ENCODE measurements around the gene HSD11B1. TPM values are rescaled to one million over a fixed set of nuclear protein-coding genes. Genes with fewer than 3 reads are reported as not detected.

HSD11B1 gene
- total and polyA plus RNA-seq, 4 donors: 0.09 to 488 (median 304) TPM

DNA sequence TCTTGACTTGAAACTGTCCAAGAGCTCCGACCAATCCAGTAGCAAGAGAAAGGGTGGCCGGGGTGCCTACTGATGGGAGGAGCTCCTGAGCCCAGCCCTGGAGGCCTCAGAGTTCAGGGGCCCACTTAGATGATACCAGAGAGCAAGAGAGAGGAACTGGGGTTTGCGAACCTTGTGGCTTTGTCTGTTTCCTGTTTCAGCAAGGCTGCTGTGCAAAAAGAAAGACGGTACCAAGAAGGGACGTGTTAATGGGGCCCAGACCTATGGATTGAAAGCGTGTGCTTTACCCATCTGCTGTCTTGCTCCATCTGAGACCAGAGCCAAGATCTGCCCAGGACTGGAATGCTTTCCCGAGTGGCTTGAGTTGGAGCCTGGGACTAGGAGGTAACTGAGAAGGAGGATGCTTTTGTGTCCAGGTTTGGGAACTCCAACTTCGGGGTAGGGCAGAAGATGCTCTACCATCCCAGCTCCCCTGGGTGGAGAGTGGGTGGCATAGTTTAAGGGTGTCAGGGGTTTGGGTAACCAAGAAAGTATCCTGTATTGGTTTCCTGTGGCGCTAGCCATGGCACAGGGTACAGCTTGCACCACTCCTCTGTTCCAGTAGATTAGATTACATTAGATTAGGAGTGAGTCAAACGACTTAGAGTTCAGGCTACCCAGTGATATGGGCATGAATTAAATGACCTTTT lies 51.4 kb downstream of the HSD11B1 start, which contains the start of gene TRAF3IP3 (continued):
- no peak for TF ChIP-seq FOXA1 (IDR thresholded peaks at IDR 0.05)

DNA sequence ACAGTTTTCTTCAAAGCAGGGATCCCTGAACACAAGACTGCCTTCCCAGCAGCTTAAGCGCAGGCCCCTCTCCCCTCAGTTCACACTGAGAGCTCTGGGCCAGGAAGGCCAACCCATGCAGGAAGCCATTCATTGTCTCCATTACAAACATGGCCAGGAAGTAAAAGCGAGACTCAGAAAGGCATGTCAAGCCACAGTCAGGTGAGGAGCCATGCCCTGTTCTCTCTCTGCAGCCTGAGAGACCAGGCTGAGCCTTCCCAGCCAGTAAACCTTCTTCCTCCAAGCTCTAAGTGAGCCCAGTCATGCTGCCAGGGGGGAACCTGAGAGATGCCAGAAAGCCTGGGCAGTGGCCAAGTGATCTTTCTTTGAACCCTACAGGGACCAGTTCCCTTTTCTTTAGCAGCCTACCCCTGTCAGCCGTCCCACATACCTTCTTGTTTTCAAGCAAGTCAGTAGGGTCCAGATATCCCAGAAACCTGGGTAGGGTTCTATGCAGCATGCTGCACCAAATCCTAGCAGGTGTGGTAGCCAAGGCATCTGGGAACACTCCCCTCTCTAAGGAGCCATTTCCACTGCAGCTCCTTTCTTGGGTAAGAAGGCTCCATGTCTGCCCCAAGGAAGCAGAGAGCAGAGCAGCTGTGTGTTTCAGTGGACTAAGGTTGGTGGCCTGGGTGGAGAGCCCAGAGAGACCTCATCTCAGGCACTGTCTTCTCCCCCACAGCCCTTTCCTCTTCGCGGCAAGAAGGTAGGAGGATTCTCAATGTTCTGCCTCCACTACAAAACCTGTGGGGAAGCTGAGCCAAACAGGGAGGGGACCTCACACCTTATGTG lies 52.2 kb downstream of the HSD11B1 start:
- H3K4me1 ChIP-seq (ENCODE audit: control insufficient read depth in 4 of 4, insufficient read depth in 4 of 4, low read length in 3 of 4): no peaks in the 10 kb centered on the region
- H3K27ac ChIP-seq (ENCODE audit: low read depth in 1 of 2, low read length in 2 of 2): peak overlapping the region; percentile 43 to 81
- no peak overlapping the region for H3K9ac ChIP-seq (ENCODE audit: low read depth in 1 of 2, low read length in 2 of 2)
- TF ChIP-seq EGR1 (IDR thresholded peaks at IDR 0.05; ENCODE audit: low read depth in 2 of 2): no peak
- TF ChIP-seq HNF4A (conservative IDR thresholded peaks at IDR 0.05): no peak
- no peak for TF ChIP-seq TAF1 (conservative IDR thresholded peaks at IDR 0.05)
- TF ChIP-seq, protein P1, sequence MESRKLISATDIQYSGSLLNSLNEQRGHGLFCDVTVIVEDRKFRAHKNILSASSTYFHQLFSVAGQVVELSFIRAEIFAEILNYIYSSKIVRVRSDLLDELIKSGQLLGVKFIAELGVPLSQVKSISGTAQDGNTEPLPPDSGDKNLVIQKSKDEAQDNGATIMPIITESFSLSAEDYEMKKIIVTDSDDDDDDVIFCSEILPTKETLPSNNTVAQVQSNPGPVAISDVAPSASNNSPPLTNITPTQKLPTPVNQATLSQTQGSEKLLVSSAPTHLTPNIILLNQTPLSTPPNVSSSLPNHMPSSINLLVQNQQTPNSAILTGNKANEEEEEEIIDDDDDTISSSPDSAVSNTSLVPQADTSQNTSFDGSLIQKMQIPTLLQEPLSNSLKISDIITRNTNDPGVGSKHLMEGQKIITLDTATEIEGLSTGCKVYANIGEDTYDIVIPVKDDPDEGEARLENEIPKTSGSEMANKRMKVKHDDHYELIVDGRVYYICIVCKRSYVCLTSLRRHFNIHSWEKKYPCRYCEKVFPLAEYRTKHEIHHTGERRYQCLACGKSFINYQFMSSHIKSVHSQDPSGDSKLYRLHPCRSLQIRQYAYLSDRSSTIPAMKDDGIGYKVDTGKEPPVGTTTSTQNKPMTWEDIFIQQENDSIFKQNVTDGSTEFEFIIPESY (IDR thresholded peaks at IDR 0.05): no peak
- TF ChIP-seq, protein P2, sequence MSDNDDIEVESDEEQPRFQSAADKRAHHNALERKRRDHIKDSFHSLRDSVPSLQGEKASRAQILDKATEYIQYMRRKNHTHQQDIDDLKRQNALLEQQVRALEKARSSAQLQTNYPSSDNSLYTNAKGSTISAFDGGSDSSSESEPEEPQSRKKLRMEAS (IDR thresholded peaks at IDR 0.05): no peak
- no peak for TF ChIP-seq SP1 (IDR thresholded peaks at IDR 0.05)
- TF ChIP-seq, protein P3, sequence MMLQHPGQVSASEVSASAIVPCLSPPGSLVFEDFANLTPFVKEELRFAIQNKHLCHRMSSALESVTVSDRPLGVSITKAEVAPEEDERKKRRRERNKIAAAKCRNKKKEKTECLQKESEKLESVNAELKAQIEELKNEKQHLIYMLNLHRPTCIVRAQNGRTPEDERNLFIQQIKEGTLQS (IDR thresholded peaks at IDR 0.05): no peak
- no peak for TF ChIP-seq FOXA2 (IDR thresholded peaks at IDR 0.05)
- H3K27me3 ChIP-seq (ENCODE audit: control insufficient read depth in 4 of 4, insufficient read depth in 4 of 4, low read length in 3 of 4): no peaks in the 10 kb centered on the region
- H3K36me3 ChIP-seq (ENCODE audit: control insufficient read depth in 4 of 4, insufficient read depth in 3 of 4, low read depth in 1 of 4, low read length in 3 of 4): no peaks in the 10 kb centered on the region
- 77% methylated on average over 5 of the region's 5 CpGs for WGBS
- H3K4me3 ChIP-seq (ENCODE audit: low read depth in 1 of 3, low read length in 3 of 3): peak overlapping the region in 2 of 3 donors; percentile 4 to 38
- no peaks in the 10 kb centered on the region for H3K9me3 ChIP-seq (ENCODE audit: control insufficient read depth in 4 of 4, low read length in 3 of 4)
- no peak for DNase-seq (ENCODE audit: low spot score)

DNA sequence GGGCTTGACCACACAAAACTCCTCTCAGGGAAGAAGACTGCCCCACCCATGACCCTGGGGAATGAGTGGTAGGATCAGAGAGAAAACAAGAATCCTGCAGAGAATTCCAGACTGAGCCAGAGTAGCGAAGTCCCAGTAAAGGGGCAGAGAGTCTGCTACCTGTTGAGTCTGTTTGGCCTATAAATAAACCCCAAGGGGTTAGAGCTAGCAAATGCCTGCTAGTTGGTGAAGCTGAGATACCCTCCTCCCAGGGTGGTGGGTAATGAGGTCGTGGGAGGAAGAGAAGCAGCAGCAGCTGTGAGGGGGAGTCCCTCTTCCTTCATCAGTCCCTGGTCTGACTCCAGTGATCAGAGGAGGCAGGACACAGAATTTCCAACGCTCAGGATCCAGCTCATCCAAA lies 53.8 kb downstream of the HSD11B1 start:
- no peak overlapping the region for H3K4me3 ChIP-seq (ENCODE audit: low read depth in 1 of 3, low read length in 3 of 3)
- no peaks in the 10 kb centered on the region for H3K9me3 ChIP-seq (ENCODE audit: control insufficient read depth in 4 of 4, low read length in 3 of 4)
- H3K36me3 ChIP-seq (ENCODE audit: control insufficient read depth in 4 of 4, insufficient read depth in 3 of 4, low read depth in 1 of 4, low read length in 3 of 4): no peaks in the 10 kb centered on the region
- no peak for DNase-seq (ENCODE audit: low spot score)
- H3K4me1 ChIP-seq (ENCODE audit: control insufficient read depth in 4 of 4, insufficient read depth in 4 of 4, low read length in 3 of 4): no peaks in the 10 kb centered on the region
- H3K27me3 ChIP-seq (ENCODE audit: control insufficient read depth in 4 of 4, insufficient read depth in 4 of 4, low read length in 3 of 4): no peaks in the 10 kb centered on the region
- no peak overlapping the region for H3K27ac ChIP-seq (ENCODE audit: low read depth in 1 of 2, low read length in 2 of 2)
- TF ChIP-seq TAF1 (conservative IDR thresholded peaks at IDR 0.05): no peak
- no peak overlapping the region for H3K9ac ChIP-seq (ENCODE audit: low read depth in 1 of 2, low read length in 2 of 2)
- 73% methylated on average over 3 of the region's 3 CpGs for WGBS

DNA sequence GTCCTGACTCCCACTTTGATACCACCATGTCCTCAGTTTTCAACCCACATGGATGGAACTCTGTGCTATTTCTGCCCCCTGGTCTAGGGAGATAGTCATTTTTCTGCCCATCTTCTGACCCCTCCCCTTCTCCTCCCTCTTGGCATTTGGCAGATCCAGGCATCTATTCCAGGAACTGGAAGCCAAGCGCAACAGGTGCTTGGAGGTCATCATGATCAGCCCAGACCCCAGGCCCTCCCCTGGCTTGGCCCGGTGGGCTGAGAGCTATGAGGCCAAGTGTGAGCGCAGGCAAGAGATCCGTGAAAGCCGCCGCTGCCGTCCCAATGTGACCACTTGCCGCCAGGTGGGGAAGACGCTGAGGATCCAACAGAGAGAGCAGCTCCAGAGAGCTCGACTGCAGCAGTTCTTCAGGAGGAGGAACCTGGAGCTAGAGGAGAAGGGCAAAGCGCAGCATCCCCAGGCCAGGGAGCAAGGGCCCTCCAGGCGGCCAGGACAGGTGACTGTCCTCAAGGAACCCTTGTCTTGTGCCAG lies 55.2 kb downstream of the HSD11B1 start:
- 93% methylated on average over 12 of the region's 12 CpGs for WGBS
- Histone ChIP-seq H3K36me3 (ENCODE audit: control insufficient read depth in 4 of 4, insufficient read depth in 3 of 4, low read depth in 1 of 4, low read length in 3 of 4) (no peaks in the 10 kb centered on the region), H3K4me1 (ENCODE audit: control insufficient read depth in 4 of 4, insufficient read depth in 4 of 4, low read length in 3 of 4) (no peaks in the 10 kb centered on the region), H3K9ac (ENCODE audit: low read depth in 1 of 2, low read length in 2 of 2) (no peak overlapping the region), H3K27ac (ENCODE audit: low read depth in 1 of 2, low read length in 2 of 2) (no peak overlapping the region), H3K9me3 (ENCODE audit: control insufficient read depth in 4 of 4, low read length in 3 of 4) (no peaks in the 10 kb centered on the region), H3K27me3 (ENCODE audit: control insufficient read depth in 4 of 4, insufficient read depth in 4 of 4, low read length in 3 of 4) (no peaks in the 10 kb centered on the region), H3K4me3 (ENCODE audit: low read depth in 1 of 3, low read length in 3 of 3) (no peak overlapping the region)
- DNase-seq (ENCODE audit: low spot score): no peak
- TF ChIP-seq HNF4A (conservative IDR thresholded peaks at IDR 0.05): no peak
- TF ChIP-seq, protein P4, sequence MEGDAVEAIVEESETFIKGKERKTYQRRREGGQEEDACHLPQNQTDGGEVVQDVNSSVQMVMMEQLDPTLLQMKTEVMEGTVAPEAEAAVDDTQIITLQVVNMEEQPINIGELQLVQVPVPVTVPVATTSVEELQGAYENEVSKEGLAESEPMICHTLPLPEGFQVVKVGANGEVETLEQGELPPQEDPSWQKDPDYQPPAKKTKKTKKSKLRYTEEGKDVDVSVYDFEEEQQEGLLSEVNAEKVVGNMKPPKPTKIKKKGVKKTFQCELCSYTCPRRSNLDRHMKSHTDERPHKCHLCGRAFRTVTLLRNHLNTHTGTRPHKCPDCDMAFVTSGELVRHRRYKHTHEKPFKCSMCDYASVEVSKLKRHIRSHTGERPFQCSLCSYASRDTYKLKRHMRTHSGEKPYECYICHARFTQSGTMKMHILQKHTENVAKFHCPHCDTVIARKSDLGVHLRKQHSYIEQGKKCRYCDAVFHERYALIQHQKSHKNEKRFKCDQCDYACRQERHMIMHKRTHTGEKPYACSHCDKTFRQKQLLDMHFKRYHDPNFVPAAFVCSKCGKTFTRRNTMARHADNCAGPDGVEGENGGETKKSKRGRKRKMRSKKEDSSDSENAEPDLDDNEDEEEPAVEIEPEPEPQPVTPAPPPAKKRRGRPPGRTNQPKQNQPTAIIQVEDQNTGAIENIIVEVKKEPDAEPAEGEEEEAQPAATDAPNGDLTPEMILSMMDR (IDR thresholded peaks at IDR 0.05; ENCODE audit: low read depth, low read length, missing input control): no peak
- TF ChIP-seq, protein P1 (IDR thresholded peaks at IDR 0.05): no peak
- no peak for TF ChIP-seq SP1 (IDR thresholded peaks at IDR 0.05)
- no peak for TF ChIP-seq RAD21 (IDR thresholded peaks at IDR 0.05)

Measured in liver (tissue), 9 donors.